ENCODE measurements around the gene FLRT3.

FLRT3 gene

DNA sequence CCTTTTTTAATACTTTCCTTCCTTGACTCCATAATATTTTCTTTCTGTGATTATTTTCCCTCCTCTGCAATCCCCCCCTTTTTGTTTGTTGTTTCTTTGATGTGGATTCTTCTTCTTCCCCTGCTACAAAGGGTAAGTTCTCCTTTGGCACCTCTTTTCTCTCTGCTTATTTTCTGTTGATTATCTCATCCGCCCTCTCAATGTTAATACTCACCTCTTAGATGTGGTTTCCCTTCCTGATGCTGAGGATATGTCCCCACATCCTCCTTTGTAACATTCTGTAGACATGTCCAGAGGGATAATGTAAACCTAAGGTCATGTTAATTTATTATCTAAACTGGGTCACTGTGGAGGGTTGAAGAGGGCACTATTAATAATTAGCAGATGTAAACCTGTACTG, 17.7 kb downstream of the FLRT3 start:
- DNase-seq (ENCODE audit: low read depth in 3 of 3), result no peak

DNA sequence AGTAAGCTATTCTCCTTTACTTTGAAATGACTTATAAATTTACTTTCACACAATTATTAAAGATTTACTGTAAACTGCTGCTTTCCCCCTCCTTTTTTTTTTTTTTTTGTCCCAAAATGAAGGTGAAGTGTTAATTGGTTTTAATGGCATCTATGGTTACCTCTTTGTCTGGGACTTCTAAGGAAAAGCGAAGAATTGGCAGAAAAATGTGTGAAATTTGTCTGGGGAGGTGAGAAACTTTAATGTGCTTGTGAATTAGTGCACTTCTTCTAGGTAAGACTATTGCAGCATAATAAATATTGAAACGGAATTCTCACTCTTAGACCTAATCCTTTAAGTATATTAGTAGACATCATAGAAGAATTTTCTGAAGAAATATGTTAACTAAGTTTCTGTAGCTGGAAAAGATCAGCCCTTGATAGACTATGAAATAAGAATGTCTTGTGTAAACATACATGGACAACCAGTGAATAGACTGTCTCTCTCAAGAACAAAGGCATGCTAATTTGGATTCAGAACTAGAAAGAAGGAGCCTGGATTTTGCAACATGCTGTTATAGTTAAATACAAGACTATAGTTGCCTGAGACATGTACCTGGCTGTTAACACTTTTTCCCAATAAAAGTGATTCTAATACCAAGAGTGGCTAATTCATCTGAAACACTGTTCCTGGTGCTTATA, 23.9 kb downstream of the FLRT3 start:
- DNase-seq (ENCODE audit: low read depth in 3 of 3), result no peak

DNA sequence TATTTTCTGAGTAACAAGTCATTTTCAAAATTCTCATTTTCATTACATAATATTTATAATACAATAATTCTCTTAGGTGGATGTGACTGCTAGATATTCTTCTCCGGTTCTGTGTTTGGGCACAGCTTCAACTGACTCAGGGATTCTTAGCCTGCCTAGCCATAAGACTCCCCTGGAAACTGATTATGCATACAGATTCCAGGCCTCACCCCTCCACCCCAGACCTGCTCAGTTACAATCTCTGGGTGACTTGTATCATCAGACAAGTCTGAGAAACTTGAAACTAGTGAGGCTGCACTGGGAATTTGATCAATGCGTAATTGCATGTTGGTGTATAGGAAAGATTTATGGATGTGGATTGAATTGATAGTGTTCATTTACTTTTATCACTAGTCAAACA, 25.4 kb downstream of the FLRT3 start:
- no peak for DNase-seq (ENCODE audit: low read depth in 3 of 3)

DNA sequence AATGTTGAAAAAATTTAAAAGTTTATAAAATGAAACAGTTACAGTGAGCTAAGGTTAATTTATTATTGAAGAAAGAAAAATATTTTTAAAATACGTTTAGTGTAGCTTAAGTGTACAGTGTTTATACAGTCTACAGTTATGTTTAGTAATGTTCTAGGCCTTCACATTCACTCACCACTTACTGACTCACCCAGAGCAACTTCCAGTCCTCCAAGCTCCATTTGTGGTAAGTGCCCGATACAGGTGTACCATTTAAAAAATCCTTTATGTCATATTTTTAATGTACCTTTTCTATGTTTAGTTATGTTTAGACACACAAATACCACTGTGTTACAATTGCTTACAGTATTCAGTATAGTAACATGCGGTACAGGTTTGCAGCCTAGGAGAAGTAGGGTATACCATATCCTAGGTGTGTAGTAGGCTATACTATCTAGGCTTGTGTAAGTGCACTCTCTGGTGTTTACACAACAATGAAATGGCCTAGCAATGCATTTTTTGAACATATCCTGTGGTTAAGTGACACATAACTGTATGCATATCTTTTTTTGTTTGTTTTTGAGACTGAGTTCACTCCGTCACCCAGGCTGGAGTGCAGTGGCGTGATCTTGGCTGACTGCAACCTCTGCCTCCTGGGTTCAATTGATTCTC, 26.3 kb downstream of the FLRT3 start:
- no peak for DNase-seq (ENCODE audit: low read depth in 3 of 3)

DNA sequence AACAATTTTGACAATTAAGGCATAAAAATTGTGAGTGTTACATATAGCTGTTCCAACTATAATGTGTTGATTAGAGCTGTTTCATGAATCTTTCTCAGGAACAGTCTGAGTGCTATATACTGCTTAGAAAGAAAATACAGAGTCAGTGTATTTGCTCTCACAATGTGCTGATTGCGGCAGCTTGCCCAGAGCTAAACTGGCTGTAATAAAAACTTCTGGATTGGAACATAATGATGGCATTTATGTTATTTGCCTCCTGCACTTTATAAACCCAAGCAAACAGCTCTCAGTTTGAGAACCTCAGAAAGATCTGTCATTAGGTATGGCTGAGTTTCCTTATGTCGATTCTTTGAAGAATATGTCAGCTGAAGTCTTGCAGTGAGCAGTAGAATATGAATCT, 29.5 kb downstream of the FLRT3 start:
- DNase-seq (ENCODE audit: low read depth in 3 of 3), result no peak

DNA sequence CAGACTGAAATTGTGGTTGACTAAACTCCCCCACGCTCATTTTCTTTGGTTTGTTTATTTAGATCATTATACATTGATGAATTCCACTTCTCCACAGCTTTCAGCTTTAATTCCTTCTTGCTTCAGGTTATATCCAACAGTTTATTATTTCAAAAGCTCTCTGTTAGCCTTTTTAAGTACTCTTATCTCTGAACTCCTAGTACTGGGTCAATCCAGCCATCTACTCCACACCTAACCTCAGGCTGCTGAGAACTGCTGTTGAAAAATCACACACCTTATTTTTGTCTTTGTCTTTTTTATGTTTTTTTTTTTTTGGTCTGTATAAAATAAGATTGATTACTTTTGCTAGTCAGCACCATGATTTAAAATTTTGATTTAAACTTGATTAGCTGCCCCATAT, 32.9 kb downstream of the FLRT3 start:
- DNase-seq (ENCODE audit: low read depth in 3 of 3), result no peak

DNA sequence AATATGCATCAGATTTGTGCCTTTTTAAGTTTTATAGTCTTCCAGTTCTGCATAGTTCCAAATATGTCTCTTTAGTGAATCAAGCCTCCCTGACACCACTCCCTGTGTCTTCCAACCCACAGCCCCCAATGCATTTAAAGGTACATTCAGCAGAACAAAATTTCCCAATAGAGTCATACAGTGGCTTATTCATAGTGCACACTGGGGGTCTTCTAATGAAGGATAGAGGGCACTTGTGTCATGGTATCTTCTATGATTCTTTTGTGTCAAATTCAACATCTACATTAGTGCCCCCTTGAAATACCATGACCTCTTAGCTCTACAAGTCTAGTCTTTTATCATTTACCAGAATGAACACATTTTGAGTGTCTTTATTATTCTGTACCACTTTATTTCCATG, 33.8 kb downstream of the FLRT3 start:
- no peak for DNase-seq (ENCODE audit: low read depth in 3 of 3)

DNA sequence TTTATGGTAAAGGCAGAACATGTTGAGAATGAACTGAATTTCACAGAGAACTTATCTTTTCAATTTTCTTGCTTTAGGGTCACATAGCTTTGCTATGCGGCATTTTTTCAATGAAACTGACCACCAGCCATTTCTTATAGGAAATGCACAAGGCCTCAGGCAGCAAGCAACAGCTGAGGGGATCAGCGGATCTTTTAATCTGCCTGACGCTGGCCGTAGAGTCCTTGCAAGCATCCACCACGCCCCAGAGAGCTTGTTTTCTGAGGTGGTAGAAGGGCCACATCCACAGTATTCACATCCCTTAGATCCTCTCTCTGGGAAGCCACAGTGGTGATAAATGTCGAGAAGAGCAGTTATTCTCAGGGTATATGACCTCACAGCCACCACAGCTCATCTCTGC, 34.3 kb downstream of the FLRT3 start:
- DNase-seq (ENCODE audit: low read depth in 3 of 3), result no peak

DNA sequence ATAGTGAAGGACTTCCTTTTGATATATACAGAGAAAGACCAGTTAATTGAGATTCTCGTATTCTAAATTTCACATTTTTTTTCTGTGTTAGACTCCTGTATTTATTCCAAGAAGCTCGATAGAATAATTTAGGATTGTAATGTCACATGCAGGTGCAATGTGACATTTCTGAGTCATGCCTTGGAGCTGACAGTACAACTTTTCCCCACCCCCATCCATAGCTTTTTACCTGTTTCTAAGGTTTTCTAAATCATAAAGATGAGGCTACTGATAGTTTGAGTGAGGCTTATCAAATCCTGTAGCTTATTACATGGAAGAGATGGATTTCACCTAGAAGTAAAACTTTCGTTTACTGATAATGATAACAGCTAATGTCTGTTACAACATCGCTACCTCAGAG, 37.6 kb downstream of the FLRT3 start:
- DNase-seq (ENCODE audit: low read depth in 3 of 3), result no peak

DNA sequence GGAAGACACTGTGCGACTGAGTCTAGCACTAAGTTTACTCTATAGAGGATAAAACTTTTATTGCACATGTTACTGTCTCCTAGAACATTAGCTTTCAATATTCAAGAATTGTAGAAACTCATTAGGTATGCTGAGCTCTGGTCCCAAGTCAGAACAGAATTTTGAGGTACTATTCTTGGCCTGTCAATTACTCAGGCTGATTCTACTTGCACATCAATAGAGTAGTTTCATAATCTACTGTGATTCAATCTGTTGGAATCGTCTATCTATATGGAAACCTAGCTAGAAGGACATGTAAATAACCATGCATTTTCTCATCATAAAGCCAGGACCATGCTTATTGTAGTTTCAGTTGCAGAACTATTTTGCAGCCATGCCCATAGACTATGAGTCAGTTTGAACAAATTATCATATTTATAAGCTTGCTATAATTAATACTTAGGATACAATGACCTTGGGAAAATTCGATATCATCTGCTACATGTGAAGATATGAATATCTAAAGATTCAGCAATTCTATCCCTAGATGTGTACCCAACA, 41.6 kb downstream of the FLRT3 start:
- DNase-seq (ENCODE audit: low read depth in 3 of 3), result no peak

DNA sequence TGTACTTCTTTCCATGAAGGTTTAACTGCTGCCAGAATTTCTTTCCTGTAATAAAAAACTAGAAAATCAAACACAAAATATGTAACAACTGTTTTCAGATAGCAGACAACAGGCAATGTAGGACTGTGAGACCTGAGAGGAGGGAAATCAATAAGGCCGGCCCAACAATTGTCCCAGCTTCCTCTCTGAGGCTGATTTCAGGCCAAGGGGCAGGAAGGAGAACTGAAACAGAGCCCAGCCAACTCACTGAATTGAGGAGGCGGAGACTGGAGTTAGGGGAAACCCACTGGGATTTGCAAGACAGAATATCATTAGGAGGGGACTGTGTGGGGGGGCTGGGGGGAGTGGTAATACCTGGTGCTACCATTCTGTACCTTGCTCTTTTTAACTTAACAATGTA, 42.2 kb downstream of the FLRT3 start:
- DNase-seq (ENCODE audit: low read depth in 3 of 3), result no peak

DNA sequence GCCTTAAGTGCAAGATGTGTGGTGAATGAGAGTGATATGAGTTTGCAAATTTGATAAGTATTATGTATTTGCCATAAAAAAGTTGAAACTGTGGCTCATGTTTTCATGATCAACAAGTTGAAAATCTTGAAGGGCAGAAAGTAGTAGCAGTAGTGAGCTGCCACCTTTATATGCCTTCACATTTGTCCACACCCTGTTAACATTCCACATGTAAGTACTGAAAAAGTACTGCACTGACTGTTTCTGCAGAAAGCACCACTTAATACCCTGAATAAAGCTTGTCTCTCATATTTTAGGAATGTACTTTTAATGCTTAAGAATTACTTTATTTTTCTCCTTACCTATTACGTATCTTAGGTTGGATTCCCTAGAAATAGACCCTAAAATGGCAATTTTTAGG, 45.9 kb downstream of the FLRT3 start:
- no peak for DNase-seq (ENCODE audit: low read depth in 3 of 3)

DNA sequence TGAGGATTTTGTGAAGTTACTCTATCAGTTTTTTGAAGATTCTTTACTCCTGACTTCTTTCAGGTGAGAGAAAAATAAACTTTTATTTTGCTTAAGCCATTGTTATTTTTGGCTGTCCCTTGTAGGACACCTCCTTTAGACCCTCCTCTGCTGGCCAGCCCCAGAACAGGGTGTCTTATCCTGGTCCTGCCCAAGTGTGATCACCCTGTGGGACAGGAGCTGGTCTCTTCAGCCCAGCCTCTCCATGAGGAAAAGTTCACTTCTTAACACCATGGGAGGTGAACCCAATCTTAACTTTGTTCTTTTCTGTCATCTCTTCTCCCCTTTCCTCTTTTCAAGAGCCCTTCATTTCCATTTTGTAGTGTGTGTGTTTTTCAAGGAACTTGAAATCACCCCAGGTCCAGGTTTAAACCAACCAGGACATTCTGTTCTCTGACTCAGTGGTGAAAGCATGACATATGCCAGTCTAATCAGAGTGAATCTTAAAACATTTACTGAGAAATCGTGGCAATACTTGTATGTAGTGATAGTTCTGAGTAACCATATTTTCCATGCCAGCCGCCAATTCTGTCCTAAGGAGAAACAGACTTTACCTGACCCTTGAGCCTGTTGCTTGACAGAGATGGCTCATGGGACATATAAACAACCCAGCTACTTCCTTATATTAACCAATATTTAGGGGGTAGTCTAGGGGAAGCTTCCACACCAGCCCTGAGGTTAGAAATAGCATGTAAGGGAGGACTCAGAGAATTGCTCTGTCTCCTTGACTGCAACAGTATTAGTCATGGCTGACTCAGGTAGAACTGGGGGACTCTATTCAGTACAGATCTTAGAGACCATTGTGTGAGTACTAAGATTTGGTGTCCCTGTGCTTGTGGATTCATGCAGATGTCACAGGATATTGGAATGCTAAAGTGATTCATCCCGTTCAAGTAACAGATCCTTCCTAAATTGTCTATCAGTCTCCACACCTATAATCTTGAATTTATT, 48.8 kb downstream of the FLRT3 start:
- DNase-seq (ENCODE audit: low read depth in 3 of 3), result no peak

DNA sequence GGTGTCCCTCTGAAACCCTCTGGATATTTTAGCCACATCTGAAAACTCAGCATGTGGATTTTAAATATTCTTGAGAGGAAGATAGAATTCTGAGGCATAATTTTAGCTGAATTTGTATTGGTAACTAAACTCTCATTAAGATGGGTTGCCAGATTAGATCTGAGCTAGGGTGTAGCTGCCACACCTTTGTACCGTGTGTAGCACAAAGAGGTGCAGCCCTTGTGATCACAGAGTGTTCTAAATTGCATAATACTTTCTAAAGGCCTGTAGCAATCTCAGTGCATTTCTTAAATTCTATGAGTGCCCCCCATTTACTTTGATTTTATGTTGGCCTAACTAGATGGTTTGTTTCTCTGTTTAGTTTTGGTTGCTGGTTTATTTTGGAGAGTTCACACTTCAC, 53.0 kb downstream of the FLRT3 start:
- DNase-seq (ENCODE audit: low read depth in 3 of 3), result no peak

DNA sequence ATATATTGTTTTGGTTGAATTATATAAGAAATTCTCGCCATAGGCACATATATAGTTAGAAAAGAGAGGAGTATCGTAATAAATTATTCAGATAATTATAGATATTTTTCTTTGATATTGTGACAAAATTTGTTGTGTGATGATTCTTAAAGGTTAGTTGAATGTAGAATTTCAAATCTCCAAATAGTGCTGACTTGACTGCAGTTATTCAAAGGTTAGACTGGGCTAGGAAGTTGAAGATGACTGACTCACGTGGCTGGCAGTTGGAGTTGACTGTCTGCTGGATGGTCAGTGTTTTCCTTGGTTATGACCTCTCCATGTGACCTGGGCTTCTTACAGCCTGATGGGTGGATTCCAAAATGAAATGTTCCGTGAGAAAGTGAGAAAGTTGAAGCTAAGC, 55.3 kb downstream of the FLRT3 start:
- DNase-seq (ENCODE audit: low read depth in 3 of 3), result no peak
